GM23248 (cell line): Measurements from ENCODE around the gene DNAJB12.

ENCODE experiments used
- EZH2 ChIP-seq: fragments of 200-600 bp; sonication (generic); IDR thresholded peaks from 2 replicates; pipeline ENCODE4 v1.6.1; 2018; ENCODE audit warnings: antibody characterized with exemption, mild to moderate bottlenecking; ENCODE audit not compliant: insufficient read depth, poor library complexity, severe bottlenecking
- EZH2phosphoT487 ChIP-seq: fragments of 200-600 bp; sonication (generic); IDR thresholded peaks from 2 replicates; pipeline ENCODE4 v1.6.1; 2018; ENCODE audit warnings: antibody characterized with exemption, moderate library complexity, mild to moderate bottlenecking, low read depth; ENCODE audit not compliant: insufficient read depth

DNA sequence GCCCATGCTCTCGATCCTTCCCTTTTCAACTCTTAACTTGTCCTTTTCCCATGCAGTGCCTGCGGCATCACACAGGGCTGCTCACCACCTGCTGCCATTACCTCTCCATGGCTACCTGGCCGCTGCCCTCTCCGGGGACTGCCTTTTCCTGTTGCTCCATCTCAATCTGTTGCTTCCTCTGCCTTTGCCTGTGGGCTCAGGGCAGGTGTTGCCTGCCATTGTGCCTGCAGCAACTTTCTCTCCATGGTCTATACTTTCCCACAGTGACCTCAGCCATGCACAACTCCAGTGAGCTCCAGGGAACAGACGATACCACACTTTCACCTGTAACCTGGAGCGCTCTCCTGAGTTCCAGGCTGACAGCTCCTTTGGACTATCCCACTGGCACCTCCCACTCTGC lies 3.2 kb downstream of the DNAJB12 start:
- no peak for TF ChIP-seq EZH2
- no peak for TF ChIP-seq EZH2phosphoT487
